IMR-90 (cell line): ENCODE results near the gene CNPY4. TPM values are rescaled to one million over a fixed set of nuclear protein-coding genes. Genes with fewer than 3 reads are reported as not detected.

Source experiments
- ATAC-seq: fragments of 200-7000 bp; cut with Tn5 transposase; 2 replicates; pipeline ENCODE4 v1.9.1; 2020; ENCODE audit warnings: low read depth, mild to moderate bottlenecking, moderate library complexity
- BruUV-seq: library from RNA; stranded (reverse); fragments of 400-500 nt; replicated peaks from 2 replicates; lab custom pipeline; 2021; lab: Mats Ljungman, UMichigan
- CTCF ChIA-PET: fragments of 300-600 bp; formaldehyde crosslinking; extraction: SDS; loops from one replicate; lab custom pipeline; 2021; ENCODE audit warnings: antibody characterized with exemption; lab: Yijun Ruan, JAX
- POLR2A ChIA-PET: fragments of 300-600 bp; sonication (Branson Sonifier 250); formaldehyde crosslinking; loops from one replicate; lab custom pipeline; 2022; ENCODE audit warnings: antibody characterized with exemption; ENCODE audit not compliant: unreplicated experiment; lab: Charles Lee
- DNase-seq: peaks from one replicate; pipeline ENCODE4 v3.0.0; 2013
- H2AFZ ChIP-seq: replicated peaks from 2 replicates; pipeline ENCODE3; 2013; ENCODE audit warnings: low read length, mild to moderate bottlenecking; ENCODE audit not compliant: poor library complexity
- H2AK5ac ChIP-seq: 2 replicates; pipeline ENCODE4 v1.6.1; 2013; ENCODE audit warnings: low read depth, low read length, inconsistent platforms
- H2AK9ac ChIP-seq: replicated peaks from 2 replicates; pipeline ENCODE3; 2013; ENCODE audit warnings: mild to moderate bottlenecking, low read depth, low read length, moderate library complexity; ENCODE audit not compliant: poor library complexity
- H2BK120ac ChIP-seq: 2 replicates; pipeline ENCODE4 v1.6.1; 2013; ENCODE audit warnings: low read depth, low read length, inconsistent platforms
- H2BK15ac ChIP-seq: 3 replicates; pipeline ENCODE4 v1.6.1; 2013; ENCODE audit warnings: low read depth, low read length, inconsistent platforms
- H2BK20ac ChIP-seq: 2 replicates; pipeline ENCODE4 v1.6.1; 2013; ENCODE audit warnings: low read depth, mild to moderate bottlenecking, inconsistent platforms, low read length, moderate library complexity
- H2BK5ac ChIP-seq: 2 replicates; pipeline ENCODE4 v1.6.1; 2013; ENCODE audit warnings: mild to moderate bottlenecking, low read depth, low read length, inconsistent platforms; ENCODE audit not compliant: poor library complexity, severe bottlenecking
- H3K14ac ChIP-seq: replicated peaks from 2 replicates; pipeline ENCODE4 v1.6.1; 2013; ENCODE audit warnings: low read depth, low read length, inconsistent platforms
- H3K18ac ChIP-seq: 2 replicates; pipeline ENCODE4 v1.6.1; 2013; ENCODE audit warnings: low read depth, low read length, control low read depth
- H3K23ac ChIP-seq: 2 replicates; pipeline ENCODE4 v1.6.1; 2013; ENCODE audit warnings: low read depth, low read length, inconsistent platforms
- H3K27ac ChIP-seq: 2 replicates; pipeline ENCODE4 v1.5.1; 2013; ENCODE audit warnings: mild to moderate bottlenecking, control low read depth, low read length; ENCODE audit not compliant: insufficient read depth
- H3K27me3 ChIP-seq: 2 replicates; pipeline ENCODE4 v1.6.1; 2013; ENCODE audit warnings: low read length; ENCODE audit not compliant: control insufficient read depth, insufficient read depth
- H3K36me3 ChIP-seq: 2 replicates; pipeline ENCODE4 v1.6.1; 2013; ENCODE audit warnings: low read length, mixed read lengths; ENCODE audit not compliant: control insufficient read depth, insufficient read depth
- H3K4ac ChIP-seq: 2 replicates; pipeline ENCODE4 v1.6.1; 2013; ENCODE audit warnings: low read depth, low read length, inconsistent platforms
- H3K4me1 ChIP-seq: 2 replicates; pipeline ENCODE4 v1.6.1; 2013; ENCODE audit warnings: low read length, mixed read lengths; ENCODE audit not compliant: control insufficient read depth, insufficient read depth
- H3K4me2 ChIP-seq: 2 replicates; pipeline ENCODE4 v1.6.1; 2013; ENCODE audit warnings: low read depth, mild to moderate bottlenecking, control low read depth, low read length, moderate library complexity
- H3K4me3 ChIP-seq: 2 replicates; pipeline ENCODE4 v1.5.1; 2013; ENCODE audit warnings: low read depth, mild to moderate bottlenecking, control low read depth, low read length, moderate library complexity; ENCODE audit not compliant: insufficient read depth
- H3K56ac ChIP-seq: 2 replicates; pipeline ENCODE4 v1.6.1; 2013; ENCODE audit warnings: low read length, inconsistent platforms; ENCODE audit not compliant: insufficient read depth; ENCODE audit errors: extremely low read depth
- H3K79me1 ChIP-seq, 2 experiments: 2 replicates each; pipeline ENCODE4 v1.6.1; 2013; ENCODE audit warnings: low read length in 2 of 2, inconsistent platforms in 1 of 2, low read depth in 1 of 2
- H3K9ac ChIP-seq: 2 replicates; pipeline ENCODE4 v1.6.1; 2013; ENCODE audit warnings: low read depth, low read length, control low read depth
- H3K9me1 ChIP-seq: 2 replicates; pipeline ENCODE4 v1.6.1; 2013; ENCODE audit warnings: low read length, inconsistent platforms; ENCODE audit not compliant: insufficient read depth
- H3K9me3 ChIP-seq: 2 replicates; pipeline ENCODE4 v1.6.1; 2013; ENCODE audit warnings: low read length; ENCODE audit not compliant: control insufficient read depth, insufficient read depth
- H4K20me1 ChIP-seq: 2 replicates; pipeline ENCODE4 v1.6.1; 2013; ENCODE audit warnings: low read length, inconsistent platforms; ENCODE audit not compliant: insufficient read depth
- H4K5ac ChIP-seq: 2 replicates; pipeline ENCODE4 v1.6.1; 2013; ENCODE audit warnings: mild to moderate bottlenecking, low read depth, low read length, control low read depth
- H4K8ac ChIP-seq, 2 experiments: 2 replicates each; pipeline ENCODE4 v1.6.1; 2013; ENCODE audit warnings: low read depth in 2 of 2, low read length in 2 of 2, control low read depth in 1 of 2, inconsistent platforms in 1 of 2
- H4K91ac ChIP-seq: 2 replicates; pipeline ENCODE4 v1.6.1; 2013; ENCODE audit warnings: low read depth, low read length, inconsistent platforms; ENCODE audit not compliant: insufficient read depth
- BHLHE40 ChIP-seq: fragments of 150-350 bp; IDR thresholded peaks from 2 replicates; pipeline ENCODE4 v1.6.1; 2016; ENCODE audit warnings: mild to moderate bottlenecking, low read depth, low read length
- CHD1 ChIP-seq: IDR thresholded peaks from 2 replicates; pipeline ENCODE4 v1.6.1; 2012; ENCODE audit warnings: low read depth, low read length, improper control_type of control experiment
- MAFK ChIP-seq: IDR thresholded peaks from 2 replicates; pipeline ENCODE4 v1.6.1; 2012; ENCODE audit warnings: low read depth, low read length, improper control_type of control experiment
- MAZ ChIP-seq: IDR thresholded peaks from 2 replicates; pipeline ENCODE4 v1.6.1; 2012; ENCODE audit warnings: low read depth, mild to moderate bottlenecking, low read length, improper control_type of control experiment, moderate library complexity, borderline replicate concordance
- POLR2A ChIP-seq: IDR thresholded peaks from 2 replicates; pipeline ENCODE4 v1.6.1; 2012; ENCODE audit warnings: mild to moderate bottlenecking, low read depth, low read length
- RAD21 ChIP-seq: IDR thresholded peaks from 2 replicates; pipeline ENCODE4 v1.6.1; 2012; ENCODE audit warnings: low read length, improper control_type of control experiment
- RCOR1 ChIP-seq: IDR thresholded peaks from 2 replicates; pipeline ENCODE4 v1.6.1; 2012; ENCODE audit warnings: mild to moderate bottlenecking, low read length, improper control_type of control experiment; ENCODE audit not compliant: insufficient replicate concordance
- RFX5 ChIP-seq: IDR thresholded peaks from 2 replicates; pipeline ENCODE4 v1.8.0; 2012; ENCODE audit warnings: low read depth, mild to moderate bottlenecking, low read length, moderate library complexity
- USF2 ChIP-seq: fragments of 150-350 bp; IDR thresholded peaks from 2 replicates; pipeline ENCODE4 v1.6.1; 2017; ENCODE audit warnings: mild to moderate bottlenecking, antibody characterized with exemption, low read length, low read depth
- WGBS, 2 experiments: methylation state at CpG; one replicate each; pipeline versions ENCODE4 v1.1.5 to v1.1.7; 2013; ENCODE audit warnings: missing lambda C conversion rate in 2 of 2; ENCODE audit not compliant: insufficient read length in 1 of 2; ENCODE audit errors: extremely low coverage in 2 of 2; 5-methylcytosine and 5-hydroxymethylcytosine counted together
- dilution Hi-C: fragments of 300-500 bp; cut with HindIII; formaldehyde crosslinking; loops from one replicate; pipeline ENCODE4 v1.14.3; 2018; ENCODE audit warnings: low sequenced_read_pairs; ENCODE audit not compliant: unreplicated experiment
- in situ Hi-C: fragments of 300-500 bp; cut with MboI; formaldehyde crosslinking; loops from 3 replicates; pipeline ENCODE4 v1.14.3; 2019; ENCODE audit warnings: low sequenced_read_pairs, inconsistent platforms, mixed read lengths
- intact Hi-C: fragments of 100-400 bp; cut with micrococcal nuclease; formaldehyde crosslinking; loops from 2 replicates; pipeline ENCODE4 v1.10.0; 2022
- polyA plus RNA-seq, 3 experiments: library from polyadenylated mRNA; depleted of rRNA; stranded (reverse); fragments of >200 nt; gene quantifications; 2 replicates each; pipeline ENCODE4 v1.2.3, GENCODE V29; 2012; ENCODE audit warnings: low replicate concordance in 1 of 3
- total RNA-seq: library from RNA; depleted of rRNA; stranded (reverse); fragments of >200 nt; gene quantifications from 2 replicates; pipeline ENCODE4 v1.2.3, GENCODE V29; 2012
- TF ChIP-seq, protein P1 (sequence below): conservative IDR thresholded peaks from 2 replicates; pipeline ENCODE4 v1.5.1; 2012; ENCODE audit warnings: mild to moderate bottlenecking, low read depth, low read length, improper control_type of control experiment
- TF ChIP-seq, protein P2 (sequence below): fragments of 150-350 bp; IDR thresholded peaks from 2 replicates; pipeline ENCODE4 v1.6.1; 2016; ENCODE audit warnings: low read depth, mild to moderate bottlenecking, low read length, moderate library complexity, borderline replicate concordance

The CNPY4 gene
- total and polyA plus RNA-seq, 2 of the 4 experiments (the other 2 are of a cell fraction): 13.3 to 21.9 TPM

GRCh38 chr7:100118388-100119071 is 904 bp upstream of the CNPY4 start:
- no peak for ATAC-seq

More at GRCh38 chr7:100118388-100119071, 904 bp upstream of the CNPY4 start:
- TSS peak; percentile 48 for BruUV-seq
- Histone ChIP-seq H3K23ac (peak overlapping the region; percentile 98), H4K8ac (peak overlapping the region; percentile 33 to 82), H3K9me3 (no peaks in the 10 kb centered on the region), H2AFZ (peak overlapping the region; percentile 96), H3K79me1 (peaks cover 23 to 44% of the 10 kb centered on the region in 2 experiments), H3K9ac (peak overlapping the region; percentile 86), H4K5ac (no peak overlapping the region), H3K9me1 (peaks cover 13% of the 10 kb centered on the region), H2BK20ac (no peak overlapping the region), H3K4me2 (peak overlapping the region; percentile 83), H3K4ac (peak overlapping the region; percentile 96), H3K27ac (peak overlapping the region; percentile 81), H4K20me1 (no peaks in the 10 kb centered on the region; the same call in 1 of the 2 replicates), H2BK15ac (0 out of 3 replicates have a peak overlapping the region, but pooled peaks have one; percentile 10), H3K14ac (peak overlapping the region; percentile 99), H4K91ac (peak overlapping the region; percentile 49; the same call in 1 of the 2 replicates), H2BK120ac (peak overlapping the region; percentile 95), H2AK5ac (peak overlapping the region; percentile 72), H3K27me3 (no peaks in the 10 kb centered on the region), H2AK9ac (peak overlapping the region; percentile 95), H2BK5ac (peak overlapping the region; percentile 91), H3K4me3 (peak overlapping the region; percentile 80), H3K18ac (no peak overlapping the region), H3K4me1 (peaks cover 6% of the 10 kb centered on the region; the same call in 1 of the 2 replicates), H3K56ac (peak overlapping the region; percentile 91), H3K36me3 (peaks cover 8% of the 10 kb centered on the region; the same call in 1 of the 2 replicates)
- ChIA-PET CTCF (no interaction called here), POLR2A (no interaction called here)
- dilution Hi-C loops (no loop called here), intact Hi-C loops (loop anchor here (2.0 kb wide), 1 partner anchor 18 kb away; the partner anchor contains the start of genes AP4M1 and MCM7), in situ Hi-C loops (no loop called here)
- no peak for TF ChIP-seq MAZ
- TF ChIP-seq POLR2A: no peak
- TF ChIP-seq RCOR1: no peak
- no peak for TF ChIP-seq RAD21
- no peak for TF ChIP-seq MAFK
- TF ChIP-seq USF2: no peak
- TF ChIP-seq BHLHE40: no peak
- TF ChIP-seq RFX5: no peak
- TF ChIP-seq, protein P1, sequence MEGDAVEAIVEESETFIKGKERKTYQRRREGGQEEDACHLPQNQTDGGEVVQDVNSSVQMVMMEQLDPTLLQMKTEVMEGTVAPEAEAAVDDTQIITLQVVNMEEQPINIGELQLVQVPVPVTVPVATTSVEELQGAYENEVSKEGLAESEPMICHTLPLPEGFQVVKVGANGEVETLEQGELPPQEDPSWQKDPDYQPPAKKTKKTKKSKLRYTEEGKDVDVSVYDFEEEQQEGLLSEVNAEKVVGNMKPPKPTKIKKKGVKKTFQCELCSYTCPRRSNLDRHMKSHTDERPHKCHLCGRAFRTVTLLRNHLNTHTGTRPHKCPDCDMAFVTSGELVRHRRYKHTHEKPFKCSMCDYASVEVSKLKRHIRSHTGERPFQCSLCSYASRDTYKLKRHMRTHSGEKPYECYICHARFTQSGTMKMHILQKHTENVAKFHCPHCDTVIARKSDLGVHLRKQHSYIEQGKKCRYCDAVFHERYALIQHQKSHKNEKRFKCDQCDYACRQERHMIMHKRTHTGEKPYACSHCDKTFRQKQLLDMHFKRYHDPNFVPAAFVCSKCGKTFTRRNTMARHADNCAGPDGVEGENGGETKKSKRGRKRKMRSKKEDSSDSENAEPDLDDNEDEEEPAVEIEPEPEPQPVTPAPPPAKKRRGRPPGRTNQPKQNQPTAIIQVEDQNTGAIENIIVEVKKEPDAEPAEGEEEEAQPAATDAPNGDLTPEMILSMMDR: no peak
- TF ChIP-seq, protein P2, sequence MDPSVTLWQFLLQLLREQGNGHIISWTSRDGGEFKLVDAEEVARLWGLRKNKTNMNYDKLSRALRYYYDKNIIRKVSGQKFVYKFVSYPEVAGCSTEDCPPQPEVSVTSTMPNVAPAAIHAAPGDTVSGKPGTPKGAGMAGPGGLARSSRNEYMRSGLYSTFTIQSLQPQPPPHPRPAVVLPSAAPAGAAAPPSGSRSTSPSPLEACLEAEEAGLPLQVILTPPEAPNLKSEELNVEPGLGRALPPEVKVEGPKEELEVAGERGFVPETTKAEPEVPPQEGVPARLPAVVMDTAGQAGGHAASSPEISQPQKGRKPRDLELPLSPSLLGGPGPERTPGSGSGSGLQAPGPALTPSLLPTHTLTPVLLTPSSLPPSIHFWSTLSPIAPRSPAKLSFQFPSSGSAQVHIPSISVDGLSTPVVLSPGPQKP: no peak
- TF ChIP-seq CHD1: no peak
- WGBS, 2 experiments: 6% methylated on average over 10 of the region's 18 CpGs; no CpG with 5 or more reads in 1 of the 2 experiments
- DNase-seq: no peak
